Activated B cell treated with CpG ODN at 0.5 μM for 24 hours (primary cell): Measurements from ENCODE around the gene PAQR4. TPM values are rescaled to one million over a fixed set of nuclear protein-coding genes. Genes with fewer than 3 reads are reported as not detected.
A peak's percentile ranks its signal among the peaks of the same experiment; 100 is the strongest.

Source experiments
- ATAC-seq: fragments of 200-7000 bp; cut with Tn5 transposase; one replicate; pipeline ENCODE4 v1.10.0; 2021; ENCODE audit warnings: low read depth, mild to moderate bottlenecking, moderate library complexity
- CTCF ChIA-PET: fragments of 350-600 bp; sonication (Branson Sonifier 250); formaldehyde crosslinking; loops from one replicate; lab custom pipeline; 2021; ENCODE audit warnings: antibody characterized with exemption; lab: Charles Lee
- POLR2A ChIA-PET: fragments of 350-600 bp; sonication (Branson Sonifier 250); formaldehyde crosslinking; loops from one replicate; lab custom pipeline; 2021; ENCODE audit warnings: antibody characterized with exemption; lab: Charles Lee
- DNase-seq: peaks from one replicate; pipeline ENCODE4 v3.0.0; 2022
- H3K27ac Mint-ChIP-seq: one replicate; pipeline ENCODE4 v1.8.0; 2020; ENCODE audit warnings: mixed read lengths
- H3K27me3 Mint-ChIP-seq: one replicate; pipeline ENCODE4 v1.8.0; 2021; ENCODE audit warnings: mixed read lengths
- H3K36me3 Mint-ChIP-seq: one replicate; pipeline ENCODE4 v1.8.0; 2021; ENCODE audit warnings: low read depth, mixed read lengths
- H3K4me1 Mint-ChIP-seq: one replicate; pipeline ENCODE4 v1.8.0; 2021; ENCODE audit warnings: mixed read lengths
- H3K4me3 Mint-ChIP-seq: one replicate; pipeline ENCODE4 v1.8.0; 2020; ENCODE audit warnings: mild to moderate bottlenecking, mixed read lengths
- H3K9me3 Mint-ChIP-seq: one replicate; pipeline ENCODE4 v1.8.0; 2020; ENCODE audit warnings: mixed read lengths
- intact Hi-C: fragments of 100-400 bp; cut with micrococcal nuclease; formaldehyde crosslinking; loops from one replicate; pipeline ENCODE4 v1.15.1; 2024
- total RNA-seq: library from RNA; stranded (reverse); gene quantifications from 2 replicates; pipeline ENCODE4 v1.2.3, GENCODE V29; 2022
- TF ChIP-seq, protein P1 (sequence below): fragments of 200-600 bp; IDR thresholded peaks from one replicate; pipeline ENCODE4 v1.8.0; 2022; ENCODE audit warnings: antibody characterized with exemption, mild to moderate bottlenecking

Gene PAQR4
- total RNA-seq, 1 donor from 2014 or later: 2.7 TPM

GRCh38 chr16:3022208-3022683 lies 53.1 kb downstream of the PAQR4 start:
- intact Hi-C loops: loop anchor here (5.0 kb wide), 3 partner anchors 75 to 115 kb away; partner anchors contain the start of gene ZSCAN10
- ChIA-PET CTCF (interaction anchor here (1.1 to 1.8 kb wide), 7 partner anchors 9 to 107 kb away, joined by 3 to 8 read pairs (median 5); no protein-coding TSS in a partner anchor), POLR2A (interaction anchor here (0.6 to 3.9 kb wide), 5 partner anchors 9 to 113 kb away, joined by 3 to 40 read pairs (median 8); partner anchors contain the start of gene ZNF213)
- TF ChIP-seq, protein P1, sequence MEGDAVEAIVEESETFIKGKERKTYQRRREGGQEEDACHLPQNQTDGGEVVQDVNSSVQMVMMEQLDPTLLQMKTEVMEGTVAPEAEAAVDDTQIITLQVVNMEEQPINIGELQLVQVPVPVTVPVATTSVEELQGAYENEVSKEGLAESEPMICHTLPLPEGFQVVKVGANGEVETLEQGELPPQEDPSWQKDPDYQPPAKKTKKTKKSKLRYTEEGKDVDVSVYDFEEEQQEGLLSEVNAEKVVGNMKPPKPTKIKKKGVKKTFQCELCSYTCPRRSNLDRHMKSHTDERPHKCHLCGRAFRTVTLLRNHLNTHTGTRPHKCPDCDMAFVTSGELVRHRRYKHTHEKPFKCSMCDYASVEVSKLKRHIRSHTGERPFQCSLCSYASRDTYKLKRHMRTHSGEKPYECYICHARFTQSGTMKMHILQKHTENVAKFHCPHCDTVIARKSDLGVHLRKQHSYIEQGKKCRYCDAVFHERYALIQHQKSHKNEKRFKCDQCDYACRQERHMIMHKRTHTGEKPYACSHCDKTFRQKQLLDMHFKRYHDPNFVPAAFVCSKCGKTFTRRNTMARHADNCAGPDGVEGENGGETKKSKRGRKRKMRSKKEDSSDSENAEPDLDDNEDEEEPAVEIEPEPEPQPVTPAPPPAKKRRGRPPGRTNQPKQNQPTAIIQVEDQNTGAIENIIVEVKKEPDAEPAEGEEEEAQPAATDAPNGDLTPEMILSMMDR: no peak
- peak; percentile 63 for DNase-seq
- H3K9me3 Mint-ChIP-seq: no peaks in the 10 kb centered on the region
- H3K4me1 Mint-ChIP-seq: peaks cover 49% of the 10 kb centered on the region
- H3K27me3 Mint-ChIP-seq: no peaks in the 10 kb centered on the region
- peaks cover 19% of the 10 kb centered on the region for H3K36me3 Mint-ChIP-seq
- peak overlapping the region; percentile 92 for H3K4me3 Mint-ChIP-seq
- ATAC-seq: peak; percentile 18
- peak overlapping the region; percentile 99 for H3K27ac Mint-ChIP-seq

GRCh38 chr16:3022684-3023414 lies 53.7 kb downstream of the PAQR4 start:
- ChIA-PET CTCF (interaction anchor here (0.6 to 1.8 kb wide), 7 partner anchors 9 to 107 kb away, joined by 3 to 8 read pairs (median 5); no protein-coding TSS in a partner anchor), POLR2A (interaction anchor here (0.6 to 3.9 kb wide), 7 partner anchors 8 to 112 kb away, joined by 3 to 40 read pairs (median 5); partner anchors contain the start of genes ZNF213 and ZSCAN10)
- DNase-seq: no peak
- H3K36me3 Mint-ChIP-seq: peaks cover 21% of the 10 kb centered on the region
- peaks cover 49% of the 10 kb centered on the region for H3K4me1 Mint-ChIP-seq
- TF ChIP-seq, protein P1: no peak
- intact Hi-C loops: loop anchor here (5.0 kb wide), 3 partner anchors 74 to 116 kb away; partner anchors contain the start of gene ZSCAN10
- no peaks in the 10 kb centered on the region for H3K27me3 Mint-ChIP-seq
- H3K4me3 Mint-ChIP-seq: peak overlapping the region; percentile 92
- H3K9me3 Mint-ChIP-seq: no peaks in the 10 kb centered on the region
- peak overlapping the region; percentile 99 for H3K27ac Mint-ChIP-seq
- ATAC-seq: no peak

Other genes starting within 250 kb of the PAQR4 start
- 1.5 and 1.8 TPM in 2 replicates for gene PRSS27, start 249.1 kb upstream of the PAQR4 start, total RNA-seq
- gene SRRM2, start 216.7 kb upstream of the PAQR4 start, total RNA-seq: 891 and 963 TPM in 2 replicates
- gene ELOB, start 192.1 kb upstream of the PAQR4 start, total RNA-seq: 172 and 190 TPM in 2 replicates
- not detected in 2 replicates for gene PRSS33, start 181.8 kb upstream of the PAQR4 start, total RNA-seq
- gene PRSS41, start 170.9 kb upstream of the PAQR4 start, total RNA-seq: not detected in 2 replicates
- gene PRSS21, start 152.1 kb upstream of the PAQR4 start, total RNA-seq: 2.4 and 3.2 TPM in 2 replicates
- gene ZG16B, start 139.0 kb upstream of the PAQR4 start, total RNA-seq: 0.33 TPM in 1 of 2 replicates, not detected in the other
- gene PRSS22, start 111.2 kb upstream of the PAQR4 start, total RNA-seq: not detected in 2 replicates
- gene FLYWCH2, start 86.1 kb upstream of the PAQR4 start, total RNA-seq: 19.4 and 20.3 TPM in 2 replicates
- gene FLYWCH1, start 57.4 kb upstream of the PAQR4 start, total RNA-seq: 53.5 and 59.9 TPM in 2 replicates
- gene KREMEN2, start 5.1 kb upstream of the PAQR4 start, total RNA-seq: 1.3 and 1.7 TPM in 2 replicates
- 3.8 and 4.3 TPM in 2 replicates for gene PKMYT1, start 11.1 kb downstream of the PAQR4 start, total RNA-seq
- gene CLDN9, start 43.6 kb downstream of the PAQR4 start, total RNA-seq: not detected in 2 replicates
- gene CLDN6, start 48.8 kb downstream of the PAQR4 start, total RNA-seq: not detected in 2 replicates
- gene TNFRSF12A, start 51.0 kb downstream of the PAQR4 start, total RNA-seq: 0.47 and 1.0 TPM in 2 replicates
- gene HCFC1R1, start 54.6 kb downstream of the PAQR4 start, total RNA-seq: 17.7 and 20.4 TPM in 2 replicates
- 45.8 and 47.1 TPM in 2 replicates for gene THOC6, start 54.7 kb downstream of the PAQR4 start, total RNA-seq
- not detected in 2 replicates for gene BICDL2, start 67.6 kb downstream of the PAQR4 start, total RNA-seq
- 0.13 and 0.34 TPM in 2 replicates for gene MMP25, start 77.2 kb downstream of the PAQR4 start, total RNA-seq
- 3.0 and 3.4 TPM in 2 replicates for gene IL32, start 96.3 kb downstream of the PAQR4 start, total RNA-seq
- gene ZSCAN10, start 129.9 kb downstream of the PAQR4 start, total RNA-seq: not detected in 2 replicates
- gene ZNF205, start 143.2 kb downstream of the PAQR4 start, total RNA-seq: not detected in 2 replicates
- 5.6 and 5.7 TPM in 2 replicates for gene ZNF213, start 165.7 kb downstream of the PAQR4 start, total RNA-seq
- not detected in 2 replicates for gene OR1F1, start 218.9 kb downstream of the PAQR4 start, total RNA-seq